ENCODE results near the gene TRIM47.
A peak's percentile ranks its signal among the peaks of the same experiment; 100 is the strongest.

DNA sequence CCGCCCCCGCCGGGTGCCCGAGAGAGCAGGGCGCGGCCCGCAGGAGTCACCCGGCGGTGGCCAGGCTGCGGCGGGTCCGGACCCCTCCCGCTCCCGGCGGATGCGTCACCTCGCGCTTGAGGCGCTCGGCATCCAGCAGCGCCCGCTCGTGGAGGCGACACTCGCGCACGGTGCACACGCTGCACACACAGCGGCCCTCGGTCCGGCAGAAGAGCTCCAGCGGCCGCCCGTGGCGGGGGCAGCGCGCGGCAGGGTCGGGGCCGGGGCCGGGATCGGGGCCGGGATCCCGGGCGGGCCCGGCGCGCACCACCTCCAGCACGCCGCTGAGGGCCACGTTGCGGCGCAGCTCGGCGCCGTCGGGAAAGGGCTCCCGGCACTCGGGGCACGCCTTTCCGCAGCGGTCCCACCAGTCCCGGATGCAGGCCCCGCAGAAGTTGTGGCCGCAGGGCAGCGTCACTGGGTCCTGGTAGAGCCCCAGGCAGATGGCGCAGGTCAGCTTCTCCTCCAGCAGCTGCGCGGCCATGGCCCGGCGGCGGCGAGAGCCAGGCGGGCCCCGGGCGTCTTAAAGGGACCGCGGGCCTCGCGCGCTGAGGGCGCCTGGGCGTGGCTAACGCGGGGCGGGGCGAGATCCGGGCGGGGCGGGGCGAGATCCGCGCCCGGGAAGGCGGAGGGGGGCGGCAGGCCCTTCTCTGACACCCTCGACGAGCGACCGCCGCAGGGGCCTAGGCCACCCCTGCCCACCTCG, 18.2 kb upstream of the TRIM47 start, which contains the start of gene TRIM65:
- TF ChIP-seq, protein P1, sequence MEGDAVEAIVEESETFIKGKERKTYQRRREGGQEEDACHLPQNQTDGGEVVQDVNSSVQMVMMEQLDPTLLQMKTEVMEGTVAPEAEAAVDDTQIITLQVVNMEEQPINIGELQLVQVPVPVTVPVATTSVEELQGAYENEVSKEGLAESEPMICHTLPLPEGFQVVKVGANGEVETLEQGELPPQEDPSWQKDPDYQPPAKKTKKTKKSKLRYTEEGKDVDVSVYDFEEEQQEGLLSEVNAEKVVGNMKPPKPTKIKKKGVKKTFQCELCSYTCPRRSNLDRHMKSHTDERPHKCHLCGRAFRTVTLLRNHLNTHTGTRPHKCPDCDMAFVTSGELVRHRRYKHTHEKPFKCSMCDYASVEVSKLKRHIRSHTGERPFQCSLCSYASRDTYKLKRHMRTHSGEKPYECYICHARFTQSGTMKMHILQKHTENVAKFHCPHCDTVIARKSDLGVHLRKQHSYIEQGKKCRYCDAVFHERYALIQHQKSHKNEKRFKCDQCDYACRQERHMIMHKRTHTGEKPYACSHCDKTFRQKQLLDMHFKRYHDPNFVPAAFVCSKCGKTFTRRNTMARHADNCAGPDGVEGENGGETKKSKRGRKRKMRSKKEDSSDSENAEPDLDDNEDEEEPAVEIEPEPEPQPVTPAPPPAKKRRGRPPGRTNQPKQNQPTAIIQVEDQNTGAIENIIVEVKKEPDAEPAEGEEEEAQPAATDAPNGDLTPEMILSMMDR (IDR thresholded peaks at IDR 0.05; ENCODE audit: low read length): peak; percentile 19; the same call in 1 of the 2 replicates
- TF ChIP-seq EZH2 (IDR thresholded peaks at IDR 0.05; ENCODE audit: borderline replicate concordance, low read length): no peak
